Panc1 (cell line): ENCODE data around the gene NPY4R.
"Not testable (repeated sequence)": the region's sequence is repeated elsewhere in the genome, so short reads cannot be mapped to it uniquely, and the experiment has no call there.

Source experiments
- CTCF ChIP-seq: fragments of 450-650 bp; IDR thresholded peaks from 2 replicates; pipeline ENCODE4 v1.5.1; 2017; ENCODE audit warnings: mild to moderate bottlenecking
- TCF7L2 ChIP-seq: IDR thresholded peaks from 2 replicates; pipeline ENCODE4 v1.6.1; 2011; ENCODE audit warnings: mild to moderate bottlenecking, low read depth, low read length, inconsistent platforms

- TF ChIP-seq CTCF, TCF7L2: not testable (repeated sequence)
These were observed 54.6 kb downstream of the NPY4R start for GRCh38 chr10:46411123-46411522.
